SH-SY5Y (cell line): Measurements from ENCODE around the gene MAGEF1.
A peak's percentile ranks its signal among the peaks of the same experiment; 100 is the strongest.

ENCODE experiments used
- GATA2 ChIP-seq: IDR thresholded peaks from 2 replicates; pipeline ENCODE4 v1.6.1; 2011; ENCODE audit warnings: mild to moderate bottlenecking, low read depth, low read length
- GATA3 ChIP-seq: IDR thresholded peaks from 2 replicates; pipeline ENCODE4 v1.6.1; 2011; ENCODE audit warnings: low read depth, mild to moderate bottlenecking, low read length, moderate library complexity

Gene MAGEF1

GRCh38 chr3:184717399-184717983 is 5.6 kb upstream of the MAGEF1 start:
- TF ChIP-seq GATA2: no peak
- no peak for TF ChIP-seq GATA3

- TF ChIP-seq GATA3: no peak
Observed at GRCh38 chr3:184716622-184717398, 4.9 kb upstream of the MAGEF1 start.

- TF ChIP-seq GATA3: no peak
- no peak for TF ChIP-seq GATA2
Observed at GRCh38 chr3:184715943-184716621, 4.2 kb upstream of the MAGEF1 start.

GRCh38 chr3:184713521-184713920 is 1.7 kb upstream of the MAGEF1 start:
- TF ChIP-seq GATA3 (no peak), GATA2 (no peak)

- TF ChIP-seq GATA2: no peak
- TF ChIP-seq GATA3: no peak
Observed at GRCh38 chr3:184713040-184713355, 1.1 kb upstream of the MAGEF1 start.

GRCh38 chr3:184712248-184713039 is 580 bp upstream of the MAGEF1 start:
- no peak for TF ChIP-seq GATA2
- TF ChIP-seq GATA3: no peak

- TF ChIP-seq GATA3 (no peak), GATA2 (no peak)
Observed at GRCh38 chr3:184710870-184711492, 883 bp downstream of the MAGEF1 start.

GRCh38 chr3:184703657-184704056 is 8.2 kb downstream of the MAGEF1 start:
- TF ChIP-seq GATA3 (peak; percentile 95), GATA2 (peak; percentile 81; the same call in 1 of the 2 replicates)

GRCh38 chr3:184700759-184701158 is 11.1 kb downstream of the MAGEF1 start:
- TF ChIP-seq GATA3 (no peak), GATA2 (no peak)

GRCh38 chr3:184697845-184698244 is 14.0 kb downstream of the MAGEF1 start:
- TF ChIP-seq GATA3: no peak
- TF ChIP-seq GATA2: no peak

- TF ChIP-seq GATA2: no peak
- no peak for TF ChIP-seq GATA3
Observed at GRCh38 chr3:184696697-184697096, 15.2 kb downstream of the MAGEF1 start.

- no peak for TF ChIP-seq GATA2
- no peak for TF ChIP-seq GATA3
Observed at GRCh38 chr3:184694716-184695115, 17.1 kb downstream of the MAGEF1 start.

- TF ChIP-seq GATA2 (no peak), GATA3 (no peak)
Observed at GRCh38 chr3:184694133-184694665, 17.7 kb downstream of the MAGEF1 start.
